NB4 (cell line): Measurements from ENCODE around the gene BIN1.

Experiments
- DNase-seq: peaks from one replicate; pipeline ENCODE4 v3.0.0; 2010; ENCODE audit warnings: low read depth
- H3K4me3 ChIP-seq: one replicate; pipeline ENCODE4 v1.5.1; 2011; ENCODE audit warnings: mild to moderate bottlenecking, low read depth, low read length, moderate library complexity
- MYC ChIP-seq: IDR thresholded peaks from 2 replicates; pipeline ENCODE4 v1.6.1; 2011; ENCODE audit warnings: low read depth, low read length
- POLR2A ChIP-seq: IDR thresholded peaks from 2 replicates; pipeline ENCODE4 v1.6.1; 2011; ENCODE audit warnings: mild to moderate bottlenecking; ENCODE audit not compliant: insufficient read length; ENCODE audit errors: extremely low read depth
- TF ChIP-seq, protein P1 (sequence below): IDR thresholded peaks from one replicate; pipeline ENCODE4 v1.5.1; 2012; ENCODE audit warnings: low read depth, low read length
- TF ChIP-seq, protein P2 (sequence below): IDR thresholded peaks from 2 replicates; pipeline ENCODE4 v1.6.1; 2011; ENCODE audit warnings: low read depth, low read length

Gene BIN1

DNA sequence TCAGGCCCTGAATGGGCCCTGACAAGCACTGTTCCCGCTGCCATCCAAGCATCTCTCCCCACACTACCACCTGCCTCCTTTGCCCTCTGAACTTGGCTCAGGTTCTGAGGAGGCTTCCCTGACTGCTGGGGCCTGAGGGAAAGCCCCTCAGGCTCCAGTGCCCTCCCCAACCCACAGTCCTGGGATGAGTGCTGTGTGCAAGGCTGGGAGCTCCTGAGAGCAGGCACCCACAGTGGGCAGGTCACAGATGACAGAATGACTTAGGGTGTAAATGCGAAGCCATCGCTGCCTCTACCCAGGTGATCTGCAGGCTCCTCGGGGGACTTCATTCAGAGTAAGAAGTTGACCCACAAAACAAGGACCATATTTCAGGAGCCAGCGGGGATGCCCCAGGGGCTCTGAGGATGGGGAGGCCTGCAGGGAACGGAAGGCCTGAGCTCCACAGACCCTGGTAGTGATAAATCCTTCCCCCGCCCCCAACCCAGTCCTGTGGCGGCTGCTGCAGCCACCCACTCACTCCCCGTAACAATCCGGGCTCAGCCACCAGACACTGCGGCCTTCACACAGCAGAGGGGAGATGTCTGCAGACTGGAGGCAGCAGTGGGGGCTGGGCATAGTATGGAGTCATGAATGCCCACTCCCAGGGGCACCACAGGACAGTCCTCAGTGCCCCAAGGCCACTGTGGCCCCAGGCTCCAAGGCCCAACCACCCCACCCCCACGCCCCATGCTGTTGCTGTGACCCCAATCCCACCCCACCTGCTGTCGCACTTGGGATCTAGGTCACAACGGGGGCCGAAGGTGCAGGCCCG is 8.9 kb downstream of the BIN1 start:
- DNase-seq: no peak
- TF ChIP-seq, protein P1, sequence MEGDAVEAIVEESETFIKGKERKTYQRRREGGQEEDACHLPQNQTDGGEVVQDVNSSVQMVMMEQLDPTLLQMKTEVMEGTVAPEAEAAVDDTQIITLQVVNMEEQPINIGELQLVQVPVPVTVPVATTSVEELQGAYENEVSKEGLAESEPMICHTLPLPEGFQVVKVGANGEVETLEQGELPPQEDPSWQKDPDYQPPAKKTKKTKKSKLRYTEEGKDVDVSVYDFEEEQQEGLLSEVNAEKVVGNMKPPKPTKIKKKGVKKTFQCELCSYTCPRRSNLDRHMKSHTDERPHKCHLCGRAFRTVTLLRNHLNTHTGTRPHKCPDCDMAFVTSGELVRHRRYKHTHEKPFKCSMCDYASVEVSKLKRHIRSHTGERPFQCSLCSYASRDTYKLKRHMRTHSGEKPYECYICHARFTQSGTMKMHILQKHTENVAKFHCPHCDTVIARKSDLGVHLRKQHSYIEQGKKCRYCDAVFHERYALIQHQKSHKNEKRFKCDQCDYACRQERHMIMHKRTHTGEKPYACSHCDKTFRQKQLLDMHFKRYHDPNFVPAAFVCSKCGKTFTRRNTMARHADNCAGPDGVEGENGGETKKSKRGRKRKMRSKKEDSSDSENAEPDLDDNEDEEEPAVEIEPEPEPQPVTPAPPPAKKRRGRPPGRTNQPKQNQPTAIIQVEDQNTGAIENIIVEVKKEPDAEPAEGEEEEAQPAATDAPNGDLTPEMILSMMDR: no peak
- TF ChIP-seq, protein P2, sequence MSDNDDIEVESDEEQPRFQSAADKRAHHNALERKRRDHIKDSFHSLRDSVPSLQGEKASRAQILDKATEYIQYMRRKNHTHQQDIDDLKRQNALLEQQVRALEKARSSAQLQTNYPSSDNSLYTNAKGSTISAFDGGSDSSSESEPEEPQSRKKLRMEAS: no peak
- TF ChIP-seq POLR2A (no peak), MYC (no peak)
- H3K4me3 ChIP-seq: no peak overlapping the region

DNA sequence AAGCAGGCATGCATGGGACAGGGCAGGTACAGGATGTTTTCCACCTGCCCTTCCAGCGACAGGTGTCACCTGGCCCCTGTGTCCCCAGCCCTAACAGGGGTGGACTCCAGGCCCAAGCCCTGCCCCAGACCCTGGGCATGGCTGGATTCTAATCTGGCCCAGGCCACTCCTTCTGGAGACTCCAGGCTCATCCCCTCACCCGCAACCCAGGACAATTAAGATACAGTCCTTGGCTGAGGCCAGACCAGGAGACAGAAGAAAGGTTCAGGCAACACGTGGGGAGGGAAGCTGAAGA is 9.5 kb downstream of the BIN1 start:
- no peak for DNase-seq
- TF ChIP-seq MYC (no peak), POLR2A (no peak)
- TF ChIP-seq, protein P1: no peak
- TF ChIP-seq, protein P2: no peak
- H3K4me3 ChIP-seq: no peak overlapping the region

DNA sequence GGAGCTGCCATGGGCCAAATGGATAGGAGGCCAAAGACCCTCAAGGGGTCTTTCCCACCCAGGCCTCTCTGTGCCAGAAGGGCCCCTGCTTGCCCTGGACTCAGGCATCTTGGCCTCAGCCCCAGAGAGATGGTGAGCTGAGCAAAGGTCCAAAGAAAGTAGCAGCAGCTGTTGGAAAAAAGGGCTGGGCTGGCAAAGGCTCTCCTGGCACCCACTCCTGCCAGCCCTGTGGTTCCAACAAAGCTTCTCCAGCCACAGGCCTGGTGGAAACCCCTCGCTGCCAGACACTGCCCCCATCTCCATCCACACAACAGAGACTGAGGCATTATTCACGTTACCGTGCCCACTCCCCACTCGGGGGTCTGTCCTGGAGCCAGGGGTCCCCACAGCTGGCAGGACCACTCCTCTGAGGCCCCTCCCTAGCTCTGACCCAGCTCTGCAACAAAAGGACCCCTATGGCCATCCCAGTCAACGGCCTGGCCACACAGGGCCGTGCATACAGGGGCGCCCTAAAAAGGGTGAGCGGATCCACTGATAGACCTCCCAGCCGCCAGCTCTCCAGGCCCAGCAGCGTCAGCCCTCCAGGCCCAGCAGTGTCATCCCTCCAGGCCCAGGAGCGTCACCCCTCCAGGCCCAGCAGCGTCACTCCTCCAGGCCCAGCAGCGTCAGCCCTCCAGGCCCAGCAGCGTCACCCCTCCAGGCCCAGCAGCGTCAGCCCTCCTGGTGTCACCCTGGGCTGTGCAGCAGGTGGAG is 10.1 kb downstream of the BIN1 start:
- H3K4me3 ChIP-seq: no peak overlapping the region
- no peak for DNase-seq
- TF ChIP-seq, protein P2: no peak
- TF ChIP-seq, protein P1: no peak
- TF ChIP-seq POLR2A (no peak), MYC (no peak)

DNA sequence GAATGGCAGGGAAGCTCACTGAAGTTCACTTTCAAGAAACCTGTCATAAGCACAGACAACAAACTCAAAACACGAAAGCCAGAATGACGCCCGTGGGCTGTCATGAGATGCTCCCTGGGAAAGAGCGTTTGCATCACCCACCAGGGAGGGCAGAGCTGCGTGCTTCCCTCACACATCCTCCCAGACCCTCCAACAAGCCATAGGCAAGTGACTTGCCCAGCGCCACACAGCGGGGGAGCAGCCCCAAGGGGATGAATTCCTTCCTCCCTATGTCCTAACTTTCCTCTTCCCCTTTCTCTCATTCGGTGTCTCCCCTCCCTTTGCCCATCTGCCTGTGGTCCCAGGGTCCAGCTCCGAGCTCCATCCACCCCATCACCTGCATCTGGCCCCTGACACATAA is 10.7 kb downstream of the BIN1 start:
- peak; percentile 65 for DNase-seq
- H3K4me3 ChIP-seq: no peak overlapping the region

DNA sequence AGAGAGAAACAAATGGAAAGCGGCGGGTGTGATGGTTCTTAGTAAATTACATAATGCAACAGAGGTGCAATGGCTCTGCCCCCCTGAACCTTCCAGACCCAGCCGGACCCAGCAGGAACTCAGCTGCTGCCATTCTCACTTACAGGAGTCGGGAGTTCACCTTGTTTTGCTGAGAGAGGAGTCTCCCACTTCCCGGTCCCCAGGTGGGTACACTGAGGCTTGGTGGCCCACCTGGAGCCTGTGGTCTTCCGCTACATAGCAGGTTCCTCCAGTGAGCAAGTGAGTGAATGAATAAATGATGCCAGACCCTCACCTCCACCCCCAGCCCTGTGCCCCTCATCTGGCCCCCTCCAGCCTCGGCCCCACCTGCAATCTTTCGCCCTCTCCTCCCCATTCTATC is 11.2 kb downstream of the BIN1 start:
- TF ChIP-seq, protein P2: no peak
- TF ChIP-seq POLR2A: no peak
- TF ChIP-seq, protein P1: no peak
- TF ChIP-seq MYC: no peak
- DNase-seq: no peak
- no peak overlapping the region for H3K4me3 ChIP-seq

More for the DNA sequence above, 10.7 kb downstream of the BIN1 start:
- no peak for TF ChIP-seq MYC
- TF ChIP-seq POLR2A: no peak
- TF ChIP-seq, protein P1: no peak
- TF ChIP-seq, protein P2: no peak
